ENCODE data around the gene ZNF146.
"Not testable (repeated sequence)": the region's sequence is repeated elsewhere in the genome, so short reads cannot be mapped to it uniquely, and the experiment has no call there.

The ZNF146 gene

GRCh38 chr19:36214386-36215275 is at the start of gene ZNF146, which contains the start of gene ZNF565:
Gene ZNF146 (plus strand): TSS chr19:36215106. CDS start chr19:36236441, 21,335 bp downstream.
Gene ZNF565 (minus strand): TSS chr19:36214665. CDS start chr19:36201985, 12,680 bp downstream.
- peak within 1 kb of the TSS; percentile 79 for H2AFZ ChIP-seq (ENCODE audit: low read depth, low read length)
- peaks cover 5% of the 10 kb centered on the region for H3K4me1 ChIP-seq (ENCODE audit: insufficient read depth, low read length)
- peak within 1 kb of the TSS; percentile 91 for H3K4me3 ChIP-seq (ENCODE audit: low read length)
- H3K36me3 ChIP-seq (ENCODE audit: insufficient read depth, low read length): peaks cover 20% of the 10 kb centered on the region
- peaks cover 11% of the 10 kb centered on the region for H3K9me3 ChIP-seq (ENCODE audit: low read length)
- no peaks in the 10 kb centered on the region for H3K27me3 ChIP-seq (ENCODE audit: insufficient read depth, low read length)

- Histone ChIP-seq H3K27me3 (ENCODE audit: insufficient read depth, low read length) (no peaks in the 10 kb centered on the region), H2AFZ (ENCODE audit: low read depth, low read length) (no peak overlapping the region), H3K36me3 (ENCODE audit: insufficient read depth, low read length) (no peaks in the 10 kb centered on the region), H3K4me3 (ENCODE audit: low read length) (no peak overlapping the region), H3K9me3 (ENCODE audit: low read length) (no peaks in the 10 kb centered on the region), H3K4me1 (ENCODE audit: insufficient read depth, low read length) (no peaks in the 10 kb centered on the region)
These were observed 45.7 kb upstream of the ZNF146 start for GRCh38 chr19:36169084-36169760.

DNA sequence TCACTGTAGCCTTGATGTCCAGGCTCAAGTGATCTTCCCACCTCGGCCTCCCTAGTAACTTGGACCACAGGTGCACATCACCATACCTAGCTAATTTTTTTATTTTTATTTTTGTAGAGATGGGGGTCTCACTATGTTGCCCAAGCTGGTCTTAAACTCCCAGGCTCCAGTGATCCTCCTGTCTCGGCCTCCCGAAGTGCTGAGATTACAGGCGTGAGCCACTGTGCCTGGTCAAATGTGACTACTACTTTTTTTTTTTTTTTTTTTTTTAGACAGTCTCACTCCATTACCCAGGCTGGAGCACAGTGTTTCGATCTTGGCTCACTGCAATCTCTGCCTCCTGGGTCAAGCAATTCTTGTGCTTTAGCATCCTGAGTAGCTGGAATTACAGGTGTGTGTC is 42.1 kb upstream of the ZNF146 start:
- Histone ChIP-seq H3K4me1 (ENCODE audit: insufficient read depth, low read length) (no peaks in the 10 kb centered on the region), H3K36me3 (ENCODE audit: insufficient read depth, low read length) (no peaks in the 10 kb centered on the region), H3K27me3 (ENCODE audit: insufficient read depth, low read length) (no peaks in the 10 kb centered on the region), H2AFZ (ENCODE audit: low read depth, low read length) (no peak overlapping the region), H3K9me3 (ENCODE audit: low read length) (no peaks in the 10 kb centered on the region), H3K4me3 (ENCODE audit: low read length) (no peak overlapping the region)

DNA sequence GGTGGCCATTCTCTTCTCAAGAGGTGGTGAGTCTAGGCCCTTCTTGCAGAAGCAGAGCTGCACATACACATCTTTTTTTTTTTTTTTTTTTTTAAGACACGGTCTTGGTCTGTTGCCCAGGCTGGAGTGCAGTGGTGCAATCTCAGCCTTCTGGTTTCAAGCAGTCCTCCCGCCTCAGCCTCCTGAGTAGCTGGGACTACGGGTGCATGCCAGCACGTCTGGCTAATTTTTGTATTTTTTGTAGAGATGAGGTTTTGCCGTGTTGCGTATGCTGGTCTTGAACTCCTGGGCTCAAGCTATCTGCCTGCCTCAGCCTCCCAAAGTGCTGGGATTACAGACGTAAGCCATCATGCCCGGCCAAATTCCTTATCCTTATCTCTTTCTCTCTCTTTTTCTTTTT is 41.1 kb upstream of the ZNF146 start:
- not testable (repeated sequence) for H3K36me3 ChIP-seq (ENCODE audit: insufficient read depth, low read length); H3K4me3 ChIP-seq (ENCODE audit: low read length); H3K9me3 ChIP-seq (ENCODE audit: low read length); H2AFZ ChIP-seq (ENCODE audit: low read depth, low read length); H3K27me3 ChIP-seq (ENCODE audit: insufficient read depth, low read length); H3K4me1 ChIP-seq (ENCODE audit: insufficient read depth, low read length)

DNA sequence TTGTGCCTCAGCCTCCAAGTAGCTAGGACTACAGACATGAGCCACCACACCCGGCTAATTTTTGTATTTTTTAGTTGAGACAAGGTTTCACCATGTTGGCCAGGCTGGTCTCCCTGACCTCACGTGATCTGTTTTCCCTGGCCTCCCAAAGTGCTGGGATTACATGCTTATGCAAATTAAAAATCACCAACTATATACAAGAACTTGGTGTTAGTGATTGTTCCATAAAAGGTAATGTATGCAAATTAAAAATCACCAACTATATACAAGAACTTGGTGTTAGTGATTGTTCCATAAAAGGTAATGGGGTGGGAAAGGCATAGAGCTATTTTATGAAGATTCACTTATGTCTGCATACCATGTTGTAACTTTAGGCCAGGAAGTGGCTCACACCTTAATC is 35.8 kb upstream of the ZNF146 start:
- not testable (repeated sequence) for H3K4me3 ChIP-seq (ENCODE audit: low read length); H3K27me3 ChIP-seq (ENCODE audit: insufficient read depth, low read length); H2AFZ ChIP-seq (ENCODE audit: low read depth, low read length); H3K4me1 ChIP-seq (ENCODE audit: insufficient read depth, low read length); H3K9me3 ChIP-seq (ENCODE audit: low read length)
- peaks cover 12% of the 10 kb centered on the region for H3K36me3 ChIP-seq (ENCODE audit: insufficient read depth, low read length)

- Histone ChIP-seq H3K36me3 (ENCODE audit: insufficient read depth, low read length) (peaks cover 12% of the 10 kb centered on the region), H3K4me3 (ENCODE audit: low read length) (no peak overlapping the region), H3K4me1 (ENCODE audit: insufficient read depth, low read length) (no peaks in the 10 kb centered on the region), H3K9me3 (ENCODE audit: low read length) (peaks cover 10% of the 10 kb centered on the region), H3K27me3 (ENCODE audit: insufficient read depth, low read length) (no peaks in the 10 kb centered on the region), H2AFZ (ENCODE audit: low read depth, low read length) (no peak overlapping the region)
These were observed 32.2 kb upstream of the ZNF146 start for GRCh38 chr19:36182612-36183244.

GRCh38 chr19:36183245-36183628 is 31.7 kb upstream of the ZNF146 start:
- Histone ChIP-seq H3K4me1 (ENCODE audit: insufficient read depth, low read length) (no peaks in the 10 kb centered on the region), H3K4me3 (ENCODE audit: low read length) (no peak overlapping the region), H3K9me3 (ENCODE audit: low read length) (peaks cover 10% of the 10 kb centered on the region), H3K27me3 (ENCODE audit: insufficient read depth, low read length) (no peaks in the 10 kb centered on the region), H3K36me3 (ENCODE audit: insufficient read depth, low read length) (peaks cover 12% of the 10 kb centered on the region), H2AFZ (ENCODE audit: low read depth, low read length) (no peak overlapping the region)

GRCh38 chr19:36186722-36187121 is 28.2 kb upstream of the ZNF146 start:
- H3K36me3 ChIP-seq (ENCODE audit: insufficient read depth, low read length): peaks cover 12% of the 10 kb centered on the region
- not testable (repeated sequence) for H2AFZ ChIP-seq (ENCODE audit: low read depth, low read length); H3K4me1 ChIP-seq (ENCODE audit: insufficient read depth, low read length); H3K4me3 ChIP-seq (ENCODE audit: low read length); H3K27me3 ChIP-seq (ENCODE audit: insufficient read depth, low read length); H3K9me3 ChIP-seq (ENCODE audit: low read length)

DNA sequence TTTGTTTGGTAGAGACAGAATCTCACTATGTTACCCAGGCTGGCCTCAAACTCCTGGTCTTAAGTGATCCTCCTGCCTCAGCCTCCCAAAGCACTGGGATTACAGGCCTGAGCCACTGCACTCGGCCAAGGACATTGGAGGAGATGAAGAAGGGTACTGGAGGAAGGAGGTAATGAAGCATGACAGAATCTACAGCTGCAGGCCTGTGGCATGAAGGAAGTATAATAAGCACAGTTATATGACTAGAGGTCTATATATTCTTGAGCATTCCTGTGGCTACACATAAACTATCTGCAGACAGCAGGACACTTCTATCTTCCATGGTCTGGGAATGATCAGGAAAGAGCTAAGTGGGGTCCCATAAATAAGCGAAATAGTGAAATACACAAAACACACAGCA is 18.7 kb upstream of the ZNF146 start:
- H3K36me3 ChIP-seq (ENCODE audit: insufficient read depth, low read length): peaks cover 18% of the 10 kb centered on the region
- no peaks in the 10 kb centered on the region for H3K4me1 ChIP-seq (ENCODE audit: insufficient read depth, low read length)
- no peak overlapping the region for H2AFZ ChIP-seq (ENCODE audit: low read depth, low read length)
- H3K4me3 ChIP-seq (ENCODE audit: low read length): no peak overlapping the region
- H3K27me3 ChIP-seq (ENCODE audit: insufficient read depth, low read length): no peaks in the 10 kb centered on the region
- H3K9me3 ChIP-seq (ENCODE audit: low read length): peaks cover 2% of the 10 kb centered on the region

GRCh38 chr19:36198119-36198518 is 16.8 kb upstream of the ZNF146 start:
- H3K27me3 ChIP-seq (ENCODE audit: insufficient read depth, low read length): no peaks in the 10 kb centered on the region
- H3K4me1 ChIP-seq (ENCODE audit: insufficient read depth, low read length): no peaks in the 10 kb centered on the region
- no peak overlapping the region for H2AFZ ChIP-seq (ENCODE audit: low read depth, low read length)
- peaks cover 21% of the 10 kb centered on the region for H3K36me3 ChIP-seq (ENCODE audit: insufficient read depth, low read length)
- peaks cover 6% of the 10 kb centered on the region for H3K9me3 ChIP-seq (ENCODE audit: low read length)
- no peak overlapping the region for H3K4me3 ChIP-seq (ENCODE audit: low read length)

DNA sequence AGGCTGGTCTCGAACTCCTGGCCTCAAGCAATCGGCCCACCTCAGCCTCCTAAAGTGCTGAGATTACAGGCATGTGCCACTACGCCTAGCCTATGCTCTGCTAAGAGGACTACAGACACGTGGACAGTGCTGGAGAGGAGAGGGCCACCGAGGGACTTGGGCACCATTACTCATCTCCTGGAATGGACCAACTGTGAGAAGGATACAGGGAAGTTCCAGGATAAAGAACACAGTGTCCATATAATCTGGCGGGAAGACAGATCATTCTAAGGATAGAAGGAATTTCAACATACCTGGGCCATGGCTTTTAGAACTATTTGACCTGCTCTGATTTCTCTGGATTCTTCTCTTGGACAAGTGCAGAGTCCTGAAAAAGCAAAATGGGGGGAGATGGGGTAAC is 13.2 kb upstream of the ZNF146 start:
- Histone ChIP-seq H3K4me1 (ENCODE audit: insufficient read depth, low read length) (no peaks in the 10 kb centered on the region), H3K4me3 (ENCODE audit: low read length) (no peak overlapping the region), H2AFZ (ENCODE audit: low read depth, low read length) (no peak overlapping the region), H3K27me3 (ENCODE audit: insufficient read depth, low read length) (no peaks in the 10 kb centered on the region), H3K9me3 (ENCODE audit: low read length) (peaks cover 5% of the 10 kb centered on the region), H3K36me3 (ENCODE audit: insufficient read depth, low read length) (peaks cover 5% of the 10 kb centered on the region)

DNA sequence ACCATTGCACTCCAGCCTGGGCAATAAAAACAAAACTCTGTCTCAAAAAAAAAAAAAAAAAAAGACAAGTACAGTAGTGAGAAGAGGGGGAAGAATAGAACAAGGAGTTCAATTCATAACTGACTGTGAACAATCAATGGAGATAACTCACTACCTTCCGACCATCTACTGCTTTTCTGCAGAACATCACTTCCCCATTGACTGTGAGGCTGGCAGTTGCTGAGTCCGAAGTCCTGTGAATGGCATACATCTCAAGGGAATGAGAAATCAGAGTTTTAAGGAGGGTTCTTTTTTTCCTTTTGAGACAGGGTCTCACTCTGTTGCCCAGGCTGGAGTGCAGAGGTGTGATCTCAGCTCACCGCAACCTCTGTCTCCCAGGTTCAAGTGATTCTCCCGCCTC is 11.6 kb upstream of the ZNF146 start:
- Histone ChIP-seq H3K36me3 (ENCODE audit: insufficient read depth, low read length) (peaks cover 5% of the 10 kb centered on the region), H3K4me3 (ENCODE audit: low read length) (no peak overlapping the region), H2AFZ (ENCODE audit: low read depth, low read length) (no peak overlapping the region), H3K27me3 (ENCODE audit: insufficient read depth, low read length) (no peaks in the 10 kb centered on the region), H3K4me1 (ENCODE audit: insufficient read depth, low read length) (no peaks in the 10 kb centered on the region), H3K9me3 (ENCODE audit: low read length) (peaks cover 5% of the 10 kb centered on the region)

DNA sequence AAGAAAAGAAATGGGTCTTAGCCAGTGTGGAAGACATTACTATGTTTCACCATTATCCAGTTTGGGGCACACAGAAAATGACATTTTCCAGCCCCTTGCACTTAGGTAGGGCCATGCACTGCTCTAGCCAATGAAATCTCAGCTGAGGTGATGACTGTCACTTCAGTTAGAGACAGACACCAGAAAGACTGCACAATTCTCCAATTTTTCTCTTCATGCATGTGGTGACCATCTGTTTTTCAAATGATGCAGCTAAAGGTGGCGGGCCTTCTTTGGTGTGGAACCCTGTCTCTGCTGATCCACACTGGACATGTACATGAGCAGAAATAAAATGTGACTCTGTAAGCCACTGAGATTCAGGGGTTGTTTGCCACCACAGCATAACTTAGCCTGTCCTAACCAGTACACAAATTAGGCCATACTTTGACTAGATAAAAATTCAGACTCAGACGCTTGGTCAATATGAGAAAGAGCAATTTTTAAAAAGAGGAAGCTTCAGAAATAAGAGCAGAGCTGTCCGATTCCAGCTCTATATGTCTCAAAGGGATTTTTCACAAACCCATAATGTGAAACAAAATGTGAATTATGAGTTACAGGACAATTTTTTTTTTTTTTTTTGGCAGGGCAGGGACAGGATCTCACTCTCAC is 7.2 kb upstream of the ZNF146 start:
- Histone ChIP-seq H3K36me3 (ENCODE audit: insufficient read depth, low read length) (peaks cover under 1% of the 10 kb centered on the region), H3K9me3 (ENCODE audit: low read length) (peaks cover 4% of the 10 kb centered on the region), H3K27me3 (ENCODE audit: insufficient read depth, low read length) (no peaks in the 10 kb centered on the region), H2AFZ (ENCODE audit: low read depth, low read length) (no peak overlapping the region), H3K4me1 (ENCODE audit: insufficient read depth, low read length) (no peaks in the 10 kb centered on the region), H3K4me3 (ENCODE audit: low read length) (no peak overlapping the region)

Measured in neuron (in vitro differentiated cells).